ENCODE results near the gene CD79A.

DNA sequence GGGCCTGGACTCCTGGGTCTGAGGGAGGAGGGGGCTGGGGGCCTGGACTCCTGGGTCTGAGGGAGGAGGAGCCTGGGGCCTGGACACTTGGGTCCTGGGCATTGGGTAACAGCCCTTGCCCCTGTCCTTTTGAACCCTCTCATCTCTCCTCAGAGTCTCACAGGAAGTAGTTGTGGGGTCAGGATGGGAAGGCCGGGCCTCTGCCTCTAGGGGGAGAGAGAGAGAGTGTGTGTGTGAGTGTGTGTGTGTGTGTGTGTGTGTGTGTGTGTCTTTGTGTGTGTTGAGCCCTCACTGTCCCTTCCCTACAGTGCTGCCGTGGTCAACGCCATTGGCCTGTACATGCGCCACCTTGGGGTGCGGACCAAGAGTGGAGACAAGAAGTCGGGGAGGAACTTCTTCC is 16.8 kb downstream of the CD79A start:
- TF ChIP-seq, protein P1, sequence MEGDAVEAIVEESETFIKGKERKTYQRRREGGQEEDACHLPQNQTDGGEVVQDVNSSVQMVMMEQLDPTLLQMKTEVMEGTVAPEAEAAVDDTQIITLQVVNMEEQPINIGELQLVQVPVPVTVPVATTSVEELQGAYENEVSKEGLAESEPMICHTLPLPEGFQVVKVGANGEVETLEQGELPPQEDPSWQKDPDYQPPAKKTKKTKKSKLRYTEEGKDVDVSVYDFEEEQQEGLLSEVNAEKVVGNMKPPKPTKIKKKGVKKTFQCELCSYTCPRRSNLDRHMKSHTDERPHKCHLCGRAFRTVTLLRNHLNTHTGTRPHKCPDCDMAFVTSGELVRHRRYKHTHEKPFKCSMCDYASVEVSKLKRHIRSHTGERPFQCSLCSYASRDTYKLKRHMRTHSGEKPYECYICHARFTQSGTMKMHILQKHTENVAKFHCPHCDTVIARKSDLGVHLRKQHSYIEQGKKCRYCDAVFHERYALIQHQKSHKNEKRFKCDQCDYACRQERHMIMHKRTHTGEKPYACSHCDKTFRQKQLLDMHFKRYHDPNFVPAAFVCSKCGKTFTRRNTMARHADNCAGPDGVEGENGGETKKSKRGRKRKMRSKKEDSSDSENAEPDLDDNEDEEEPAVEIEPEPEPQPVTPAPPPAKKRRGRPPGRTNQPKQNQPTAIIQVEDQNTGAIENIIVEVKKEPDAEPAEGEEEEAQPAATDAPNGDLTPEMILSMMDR (IDR thresholded peaks at IDR 0.05), result no peak
- TF ChIP-seq POLR2A (IDR thresholded peaks at IDR 0.05), result no peak
